Activated CD8-positive, alpha-beta memory T cell treated with anti-CD3 and anti-CD28 coated beads, Interleukin-2, amount 50 U/mL, for 1 hour (primary cell): ENCODE results near the gene TPPP3.

Experiments
- DNase-seq: peaks from one replicate; pipeline ENCODE4 v3.0.0-alpha.2; 2020; ENCODE audit errors: extremely low read depth

TPPP3 gene

GRCh38 chr16:67345401-67345800, 47.9 kb downstream of the TPPP3 start:
- DNase-seq, result no peak

DNA sequence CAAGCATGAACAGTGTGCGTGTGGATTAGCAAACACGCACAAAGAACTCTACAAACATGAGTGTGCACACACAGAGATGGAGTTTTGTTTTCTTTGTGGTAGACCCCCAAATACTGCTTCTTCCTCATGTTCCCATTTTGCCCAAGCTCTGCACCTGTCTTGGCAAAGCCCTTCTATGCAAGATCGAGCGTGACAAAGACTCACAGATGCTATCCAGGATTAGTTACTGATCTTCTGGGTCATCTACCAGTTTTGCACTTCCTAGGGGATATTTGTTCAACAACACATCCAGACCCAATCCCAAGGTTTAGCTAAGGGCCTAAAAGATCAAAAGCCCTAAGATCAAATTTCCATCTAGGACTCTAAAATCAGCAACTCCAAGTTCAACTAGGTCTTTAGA, 50.7 kb downstream of the TPPP3 start:
- DNase-seq, result no peak

DNA sequence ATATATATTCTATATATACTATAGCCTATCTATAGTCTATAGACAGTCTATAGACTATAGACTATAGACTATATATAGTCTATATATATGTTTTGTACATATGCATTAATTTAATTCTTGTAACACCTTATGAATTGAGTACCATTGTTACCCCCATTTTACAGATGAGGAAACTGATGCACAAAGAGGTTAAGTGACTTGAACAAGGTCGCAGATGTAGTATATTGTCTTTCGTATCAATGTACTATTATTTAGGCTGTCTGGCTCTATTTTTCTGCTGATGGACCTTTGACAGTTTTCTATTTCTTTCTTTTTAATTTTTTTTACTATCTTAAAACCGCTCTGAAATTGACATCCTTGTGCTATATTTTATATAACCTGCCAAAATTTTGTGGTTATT, 52.0 kb downstream of the TPPP3 start:
- DNase-seq, result no peak
